Endodermal cell (in vitro differentiated cells): Measurements from ENCODE around the gene HCN3. TPM values are rescaled to one million over a fixed set of nuclear protein-coding genes. Genes with fewer than 3 reads are reported as not detected.

Experiments used
- DNase-seq: peaks from one replicate; pipeline ENCODE4 v3.0.0-alpha.2; 2017
- H3K27ac ChIP-seq: 2 replicates; pipeline ENCODE4 v1.5.1; 2013; ENCODE audit warnings: mild to moderate bottlenecking, low read depth, low read length, moderate library complexity
- H3K27me3 ChIP-seq: 2 replicates; pipeline ENCODE4 v1.6.1; 2013; ENCODE audit warnings: mild to moderate bottlenecking, low read length, moderate library complexity; ENCODE audit not compliant: insufficient read depth, control insufficient read depth, poor library complexity, severe bottlenecking
- H3K36me3 ChIP-seq: 2 replicates; pipeline ENCODE4 v1.7.0; 2013; ENCODE audit warnings: mild to moderate bottlenecking, low read length, moderate library complexity; ENCODE audit not compliant: control insufficient read depth, insufficient read depth
- H3K4me1 ChIP-seq: one replicate; pipeline ENCODE4 v1.7.0; 2013; ENCODE audit warnings: low read length; ENCODE audit not compliant: control insufficient read depth, insufficient read depth
- H3K4me3 ChIP-seq: 2 replicates; pipeline ENCODE4 v1.5.1; 2013; ENCODE audit warnings: mild to moderate bottlenecking, low read length, moderate library complexity
- H3K9ac ChIP-seq: 2 replicates; pipeline ENCODE4 v1.6.1; 2013; ENCODE audit warnings: mild to moderate bottlenecking, low read length, moderate library complexity; ENCODE audit not compliant: poor library complexity, severe bottlenecking; ENCODE audit errors: extremely low read depth
- H3K9me3 ChIP-seq: 2 replicates; pipeline ENCODE4 v1.6.1; 2013; ENCODE audit warnings: mild to moderate bottlenecking, low read length, moderate library complexity; ENCODE audit not compliant: control insufficient read depth
- H3K27ac Mint-ChIP-seq: 2 replicates; pipeline ENCODE4 v1.8.0; 2020; ENCODE audit warnings: mixed read lengths
- H3K27me3 Mint-ChIP-seq: 2 replicates; pipeline ENCODE4 v1.8.0; 2021; ENCODE audit warnings: mild to moderate bottlenecking, mixed read lengths; ENCODE audit not compliant: insufficient read depth
- H3K36me3 Mint-ChIP-seq: 2 replicates; pipeline ENCODE4 v1.8.0; 2020; ENCODE audit warnings: low read depth, mixed read lengths
- H3K4me1 Mint-ChIP-seq: 2 replicates; pipeline ENCODE4 v1.8.0; 2020; ENCODE audit warnings: mixed read lengths
- H3K4me3 Mint-ChIP-seq: 2 replicates; pipeline ENCODE4 v1.8.0; 2020; ENCODE audit warnings: mild to moderate bottlenecking, moderate library complexity, mixed read lengths
- H3K9me3 Mint-ChIP-seq: 2 replicates; pipeline ENCODE4 v1.8.0; 2020; ENCODE audit warnings: mild to moderate bottlenecking, mixed read lengths
- WGBS, 2 experiments: methylation state at CpG; one replicate each; pipeline versions ENCODE4 v1.1.5 to v1.1.7; 2013; ENCODE audit warnings: missing lambda C conversion rate in 2 of 2, mixed read lengths in 1 of 2; ENCODE audit not compliant: insufficient coverage in 1 of 2, insufficient read length in 1 of 2; 5-methylcytosine and 5-hydroxymethylcytosine counted together
- total RNA-seq, 2 donors: library from RNA; stranded (reverse); fragmentation: NEBNext Ultra II Directional in 1 of 2; extraction: Animal tissue kit (Norgen Biotek cat#: 25700) in 1 of 2; gene quantifications; 2 replicates in 1 of 2; 3 replicates in 1 of 2; pipeline ENCODE4 v1.2.1, GENCODE V29; 2021
- TF ChIP-seq, protein P1 (sequence below): fragments of 200-600 bp; sonication (generic); conservative IDR thresholded peaks from 2 replicates; pipeline ENCODE4 v1.5.0; 2021; ENCODE audit warnings: antibody characterized with exemption, mild to moderate bottlenecking

HCN3 gene
- total RNA-seq, 2 donors from 2014 or later = 8.7 to 9.2 TPM

DNA sequence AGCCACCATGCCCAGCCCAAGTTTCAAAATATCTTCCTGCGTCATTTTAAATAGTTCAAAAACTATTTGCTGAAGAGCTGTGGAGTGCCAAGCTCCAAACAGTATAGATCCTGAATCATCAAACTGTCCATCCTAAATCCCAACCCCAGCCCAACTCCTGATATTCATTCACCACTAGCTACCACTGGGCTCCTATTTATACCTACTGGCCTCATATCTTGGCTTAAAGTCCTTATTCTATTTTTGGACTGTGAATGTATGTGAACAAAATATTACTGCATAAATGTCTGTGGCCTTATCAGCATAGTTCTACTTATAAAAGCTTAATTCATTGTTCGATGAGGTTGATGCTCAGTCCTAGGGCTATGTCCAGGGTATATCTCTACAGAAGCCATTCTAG, 9.9 kb upstream of the HCN3 start:
- Mint-ChIP-seq H3K36me3 (peaks cover 85% of the 10 kb centered on the region), H3K27me3 (no peaks in the 10 kb centered on the region), H3K4me3 (no peak overlapping the region), H3K27ac (no peak overlapping the region), H3K4me1 (peaks cover 8% of the 10 kb centered on the region), H3K9me3 (no peaks in the 10 kb centered on the region)
- TF ChIP-seq, protein P1, sequence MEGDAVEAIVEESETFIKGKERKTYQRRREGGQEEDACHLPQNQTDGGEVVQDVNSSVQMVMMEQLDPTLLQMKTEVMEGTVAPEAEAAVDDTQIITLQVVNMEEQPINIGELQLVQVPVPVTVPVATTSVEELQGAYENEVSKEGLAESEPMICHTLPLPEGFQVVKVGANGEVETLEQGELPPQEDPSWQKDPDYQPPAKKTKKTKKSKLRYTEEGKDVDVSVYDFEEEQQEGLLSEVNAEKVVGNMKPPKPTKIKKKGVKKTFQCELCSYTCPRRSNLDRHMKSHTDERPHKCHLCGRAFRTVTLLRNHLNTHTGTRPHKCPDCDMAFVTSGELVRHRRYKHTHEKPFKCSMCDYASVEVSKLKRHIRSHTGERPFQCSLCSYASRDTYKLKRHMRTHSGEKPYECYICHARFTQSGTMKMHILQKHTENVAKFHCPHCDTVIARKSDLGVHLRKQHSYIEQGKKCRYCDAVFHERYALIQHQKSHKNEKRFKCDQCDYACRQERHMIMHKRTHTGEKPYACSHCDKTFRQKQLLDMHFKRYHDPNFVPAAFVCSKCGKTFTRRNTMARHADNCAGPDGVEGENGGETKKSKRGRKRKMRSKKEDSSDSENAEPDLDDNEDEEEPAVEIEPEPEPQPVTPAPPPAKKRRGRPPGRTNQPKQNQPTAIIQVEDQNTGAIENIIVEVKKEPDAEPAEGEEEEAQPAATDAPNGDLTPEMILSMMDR = no peak
- Histone ChIP-seq H3K4me1 (no peaks in the 10 kb centered on the region), H3K9me3 (no peaks in the 10 kb centered on the region), H3K36me3 (peaks cover 91% of the 10 kb centered on the region), H3K27ac (no peak overlapping the region), H3K4me3 (no peak overlapping the region), H3K9ac (no peak overlapping the region), H3K27me3 (no peaks in the 10 kb centered on the region)
- no peak for DNase-seq
- WGBS, 2 experiments = 100% methylated on average over 2 of the region's 2 CpGs

DNA sequence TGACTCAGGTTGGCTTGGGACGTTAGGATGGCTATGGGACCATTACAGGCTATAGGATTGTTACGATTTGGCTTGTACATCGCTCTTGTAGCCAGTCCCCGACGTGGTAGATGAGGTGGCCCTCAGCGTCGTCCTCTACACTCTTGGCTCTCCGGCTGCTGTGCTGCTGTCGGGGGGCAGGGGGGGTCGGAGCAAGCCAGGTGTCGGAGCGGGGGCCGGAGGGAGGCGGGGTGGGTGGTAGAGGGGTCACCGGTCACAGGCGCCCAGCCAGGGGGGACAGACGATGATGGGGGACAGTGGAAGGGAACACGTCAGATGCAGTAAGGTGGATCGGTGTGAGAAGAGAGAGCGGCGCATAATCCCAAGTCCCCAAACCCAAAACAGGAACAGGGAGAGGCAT, 8.6 kb upstream of the HCN3 start:
- Mint-ChIP-seq H3K4me3 (no peak overlapping the region), H3K4me1 (peaks cover 10% of the 10 kb centered on the region), H3K27me3 (no peaks in the 10 kb centered on the region), H3K36me3 (peaks cover 80% of the 10 kb centered on the region), H3K9me3 (no peaks in the 10 kb centered on the region), H3K27ac (no peak overlapping the region)
- no peaks in the 10 kb centered on the region for H3K9me3 ChIP-seq
- H3K27ac ChIP-seq = no peak overlapping the region
- no peaks in the 10 kb centered on the region for H3K27me3 ChIP-seq
- H3K9ac ChIP-seq = no peak overlapping the region
- DNase-seq = no peak
- H3K36me3 ChIP-seq = peaks cover 80% of the 10 kb centered on the region
- WGBS, 2 experiments = 97 to 100% methylated on average over 7 to 21 of the region's 21 CpGs
- H3K4me3 ChIP-seq = no peak overlapping the region
- TF ChIP-seq, protein P1 = no peak
- no peaks in the 10 kb centered on the region for H3K4me1 ChIP-seq

DNA sequence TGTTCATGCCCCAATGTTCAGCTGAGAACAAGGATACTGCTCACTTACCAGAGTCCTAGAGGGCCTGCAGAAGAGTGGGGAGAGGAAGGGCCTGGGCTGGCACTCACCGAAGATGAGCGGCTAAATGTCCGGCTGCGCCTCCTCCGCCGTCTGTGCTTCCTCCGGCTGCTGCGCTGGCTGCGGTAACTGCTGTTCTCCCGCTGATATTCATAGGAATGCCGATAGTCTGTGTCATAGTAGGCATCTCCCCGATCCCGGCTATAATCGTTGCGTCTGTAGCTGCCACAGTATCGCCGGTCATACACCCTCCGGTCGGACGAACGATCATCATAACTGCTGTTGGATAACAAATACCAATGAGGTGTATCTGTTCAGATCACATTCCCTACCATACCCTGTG, 7.9 kb upstream of the HCN3 start:
- Histone ChIP-seq H3K4me1 (no peaks in the 10 kb centered on the region), H3K36me3 (peaks cover 72% of the 10 kb centered on the region), H3K9ac (no peak overlapping the region), H3K27ac (no peak overlapping the region), H3K27me3 (no peaks in the 10 kb centered on the region), H3K4me3 (no peak overlapping the region), H3K9me3 (no peaks in the 10 kb centered on the region)
- peaks cover 74% of the 10 kb centered on the region for H3K36me3 Mint-ChIP-seq
- H3K27me3 Mint-ChIP-seq = no peaks in the 10 kb centered on the region
- no peak overlapping the region for H3K27ac Mint-ChIP-seq
- TF ChIP-seq, protein P1 = no peak
- no peaks in the 10 kb centered on the region for H3K9me3 Mint-ChIP-seq
- DNase-seq = no peak
- H3K4me3 Mint-ChIP-seq = no peak overlapping the region
- 96 to 98% methylated on average over 19 to 21 of the region's 21 CpGs for WGBS, 2 experiments
- H3K4me1 Mint-ChIP-seq = peaks cover 13% of the 10 kb centered on the region
